Caco-2 (cell line): ENCODE results near the gene USP13. TPM values are rescaled to one million over a fixed set of nuclear protein-coding genes. Genes with fewer than 3 reads are reported as not detected.

Source experiments
- BruUV-seq: library from RNA; stranded (reverse); fragments of 400-500 nt; replicated peaks from 2 replicates; lab custom pipeline; 2021; lab: Mats Ljungman, UMichigan
- CTCF ChIA-PET: fragments of 300-600 bp; sonication (Branson Sonifier 250); formaldehyde crosslinking; loops from one replicate; lab custom pipeline; 2022; ENCODE audit warnings: antibody characterized with exemption; lab: Charles Lee
- POLR2A ChIA-PET: fragments of 300-600 bp; sonication (Branson Sonifier 250); formaldehyde crosslinking; loops from one replicate; lab custom pipeline; 2022; ENCODE audit warnings: antibody characterized with exemption; lab: Charles Lee
- DNase-seq, 2 experiments: peaks; one replicate each; pipeline versions ENCODE4 v3.0.0 to v3.0.0-alpha.2; 2020 to 2022
- H3K27me3 ChIP-seq: replicated peaks from 2 replicates; pipeline ENCODE4 v1.6.0; 2011; ENCODE audit warnings: low read length; ENCODE audit not compliant: control insufficient read depth, insufficient read depth
- H3K36me3 ChIP-seq: 2 replicates; pipeline ENCODE4 v1.5.1; 2011; ENCODE audit warnings: low read length; ENCODE audit not compliant: control insufficient read depth, insufficient read depth
- H3K4me1 ChIP-seq: fragments of 250-450 bp; sonication (Bioruptor Pico); 2 replicates; pipeline ENCODE4 v1.5.1; 2020; ENCODE audit warnings: mild to moderate bottlenecking
- H3K4me3 ChIP-seq: 2 replicates; pipeline ENCODE4 v1.5.1; 2011; ENCODE audit warnings: low read depth, mild to moderate bottlenecking, control low read depth, low read length
- H3K9me3 ChIP-seq: fragments of 250-450 bp; sonication (Bioruptor Pico); 2 replicates; pipeline ENCODE4 v1.5.1; 2020; ENCODE audit warnings: mild to moderate bottlenecking, moderate library complexity
- H3K27ac Mint-ChIP-seq: one replicate; pipeline ENCODE4 v1.8.0; 2022; ENCODE audit warnings: mixed read lengths; ENCODE audit not compliant: unreplicated experiment
- H3K27me3 Mint-ChIP-seq: one replicate; pipeline ENCODE4 v1.8.0; 2022; ENCODE audit warnings: mixed read lengths; ENCODE audit not compliant: insufficient read depth, unreplicated experiment
- H3K36me3 Mint-ChIP-seq: one replicate; pipeline ENCODE4 v1.8.0; 2022; ENCODE audit warnings: mild to moderate bottlenecking, mixed read lengths; ENCODE audit not compliant: insufficient read depth, unreplicated experiment
- H3K4me1 Mint-ChIP-seq: one replicate; pipeline ENCODE4 v1.8.0; 2022; ENCODE audit warnings: low read depth, mixed read lengths; ENCODE audit not compliant: unreplicated experiment
- H3K4me3 Mint-ChIP-seq: one replicate; pipeline ENCODE4 v1.8.0; 2022; ENCODE audit warnings: mild to moderate bottlenecking, moderate library complexity, mixed read lengths; ENCODE audit not compliant: unreplicated experiment
- H3K9me3 Mint-ChIP-seq: one replicate; pipeline ENCODE4 v1.8.0; 2022; ENCODE audit warnings: mixed read lengths; ENCODE audit not compliant: unreplicated experiment
- intact Hi-C: fragments of 100-400 bp; cut with micrococcal nuclease; formaldehyde crosslinking; loops from one replicate; pipeline ENCODE4 v1.10.0; 2022; ENCODE audit not compliant: unreplicated experiment
- total RNA-seq: library from RNA; stranded (reverse); gene quantifications from 2 replicates; pipeline ENCODE4 v1.2.3, GENCODE V29; 2022
- TF ChIP-seq, protein P1 (sequence below), 2 experiments: fragments of 200-600 bp in 1 of 2; IDR thresholded peaks; 1 replicate in 1 of 2; 2 replicates in 1 of 2; pipeline versions ENCODE4 v1.5.1 to v1.8.0; 2011 to 2022; ENCODE audit warnings: antibody characterized with exemption in 1 of 2, control low read depth in 1 of 2, inconsistent platforms in 1 of 2, low read depth in 1 of 2, low read length in 1 of 2, mild to moderate bottlenecking in 1 of 2, moderate library complexity in 1 of 2; ENCODE audit not compliant: insufficient read depth in 1 of 2, severe bottlenecking in 1 of 2, unreplicated experiment in 1 of 2

Gene USP13
- total RNA-seq, 1 experiment from 2014 or later: 16.2 TPM

- H3K36me3 Mint-ChIP-seq: no peaks in the 10 kb centered on the region
- no peak for DNase-seq
- H3K4me3 ChIP-seq: no peak overlapping the region
- H3K36me3 ChIP-seq: no peaks in the 10 kb centered on the region
- no peaks in the 10 kb centered on the region for H3K27me3 Mint-ChIP-seq
- H3K4me1 ChIP-seq: no peaks in the 10 kb centered on the region
- no peaks in the 10 kb centered on the region for H3K27me3 ChIP-seq
- ChIA-PET CTCF (no interaction called here), POLR2A (no interaction called here)
- intact Hi-C loops: no loop called here
- no peaks in the 10 kb centered on the region for H3K4me1 Mint-ChIP-seq
- no peaks in the 10 kb centered on the region for H3K9me3 Mint-ChIP-seq
- H3K4me3 Mint-ChIP-seq: no peak overlapping the region
- no peaks in the 10 kb centered on the region for H3K9me3 ChIP-seq
- BruUV-seq: no TSS peak
- TF ChIP-seq, protein P1, sequence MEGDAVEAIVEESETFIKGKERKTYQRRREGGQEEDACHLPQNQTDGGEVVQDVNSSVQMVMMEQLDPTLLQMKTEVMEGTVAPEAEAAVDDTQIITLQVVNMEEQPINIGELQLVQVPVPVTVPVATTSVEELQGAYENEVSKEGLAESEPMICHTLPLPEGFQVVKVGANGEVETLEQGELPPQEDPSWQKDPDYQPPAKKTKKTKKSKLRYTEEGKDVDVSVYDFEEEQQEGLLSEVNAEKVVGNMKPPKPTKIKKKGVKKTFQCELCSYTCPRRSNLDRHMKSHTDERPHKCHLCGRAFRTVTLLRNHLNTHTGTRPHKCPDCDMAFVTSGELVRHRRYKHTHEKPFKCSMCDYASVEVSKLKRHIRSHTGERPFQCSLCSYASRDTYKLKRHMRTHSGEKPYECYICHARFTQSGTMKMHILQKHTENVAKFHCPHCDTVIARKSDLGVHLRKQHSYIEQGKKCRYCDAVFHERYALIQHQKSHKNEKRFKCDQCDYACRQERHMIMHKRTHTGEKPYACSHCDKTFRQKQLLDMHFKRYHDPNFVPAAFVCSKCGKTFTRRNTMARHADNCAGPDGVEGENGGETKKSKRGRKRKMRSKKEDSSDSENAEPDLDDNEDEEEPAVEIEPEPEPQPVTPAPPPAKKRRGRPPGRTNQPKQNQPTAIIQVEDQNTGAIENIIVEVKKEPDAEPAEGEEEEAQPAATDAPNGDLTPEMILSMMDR (IDR thresholded peaks at IDR 0.05; ENCODE audit: insufficient read depth in 1 of 2, low read depth in 1 of 2, low read length in 1 of 2, severe bottlenecking in 1 of 2, unreplicated experiment in 1 of 2): no peak
- H3K27ac Mint-ChIP-seq: no peak overlapping the region
These were observed 175.9 kb downstream of the USP13 start for GRCh38 chr3:179828738-179829137.

DNA sequence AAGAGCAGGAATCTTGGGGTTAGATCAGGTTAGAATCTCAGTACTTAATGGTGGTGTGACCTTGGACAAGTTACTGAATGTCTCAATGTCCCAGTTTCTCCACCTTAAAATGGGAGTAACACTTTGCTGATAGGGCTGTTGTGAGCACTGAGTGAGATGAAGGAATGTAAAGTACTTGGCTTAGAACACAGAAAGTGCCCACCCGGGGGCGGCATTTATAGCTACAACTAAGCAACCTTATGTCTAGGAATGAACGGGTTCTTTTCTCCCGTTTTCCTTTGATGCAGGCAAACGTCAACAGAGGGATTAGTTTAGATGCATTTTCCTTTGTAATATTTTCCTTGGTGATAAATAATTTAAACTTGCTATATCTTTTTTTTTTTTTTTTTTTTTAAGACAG lies 176.6 kb downstream of the USP13 start:
- Mint-ChIP-seq H3K27me3 (no peaks in the 10 kb centered on the region), H3K36me3 (no peaks in the 10 kb centered on the region), H3K4me3 (no peak overlapping the region), H3K27ac (no peak overlapping the region), H3K4me1 (no peaks in the 10 kb centered on the region), H3K9me3 (no peaks in the 10 kb centered on the region)
- intact Hi-C loops: no loop called here
- ChIA-PET POLR2A (no interaction called here), CTCF (no interaction called here)
- TF ChIP-seq, protein P1 (IDR thresholded peaks at IDR 0.05; ENCODE audit: insufficient read depth in 1 of 2, low read depth in 1 of 2, low read length in 1 of 2, severe bottlenecking in 1 of 2, unreplicated experiment in 1 of 2): no peak
- H3K4me3 ChIP-seq: no peak overlapping the region
- DNase-seq: no peak
- H3K4me1 ChIP-seq: no peaks in the 10 kb centered on the region
- no peaks in the 10 kb centered on the region for H3K9me3 ChIP-seq
- BruUV-seq: no TSS peak
- H3K36me3 ChIP-seq: no peaks in the 10 kb centered on the region
- H3K27me3 ChIP-seq: no peaks in the 10 kb centered on the region

- H3K36me3 Mint-ChIP-seq: no peaks in the 10 kb centered on the region
- Histone ChIP-seq H3K4me1 (no peaks in the 10 kb centered on the region), H3K27me3 (no peaks in the 10 kb centered on the region), H3K9me3 (no peaks in the 10 kb centered on the region), H3K4me3 (no peak overlapping the region), H3K36me3 (no peaks in the 10 kb centered on the region)
- no TSS peak for BruUV-seq
- TF ChIP-seq, protein P1 (IDR thresholded peaks at IDR 0.05; ENCODE audit: insufficient read depth in 1 of 2, low read depth in 1 of 2, low read length in 1 of 2, severe bottlenecking in 1 of 2, unreplicated experiment in 1 of 2): no peak
- H3K27me3 Mint-ChIP-seq: no peaks in the 10 kb centered on the region
- no peak overlapping the region for H3K4me3 Mint-ChIP-seq
- CTCF ChIA-PET: no interaction called here
- POLR2A ChIA-PET: no interaction called here
- intact Hi-C loops: no loop called here
- no peaks in the 10 kb centered on the region for H3K4me1 Mint-ChIP-seq
- H3K9me3 Mint-ChIP-seq: no peaks in the 10 kb centered on the region
- no peak overlapping the region for H3K27ac Mint-ChIP-seq
- no peak for DNase-seq
These were observed 179.6 kb downstream of the USP13 start for GRCh38 chr3:179832333-179832854.
